ENCODE measurements around the gene KCNT1.

Gene KCNT1

GRCh38 chr9:135662758-135663450 lies 39.1 kb upstream of the KCNT1 start, which contains the start of gene LCN9:
TSS of gene LCN9 (plus strand) at chr9:135663309. CDS start at chr9:135663322, 13 bp downstream.
- DNase-seq (ENCODE audit: low read depth), result peak; percentile 31
- no peak for TF ChIP-seq CTCF (conservative IDR thresholded peaks at IDR 0.05; ENCODE audit: low read depth, low read length)
- H3K4me3 ChIP-seq (ENCODE audit: low read depth, low read length), result no peak within 1 kb of the TSS

GRCh38 chr9:135663451-135663770 lies 38.6 kb upstream of the KCNT1 start:
- H3K4me3 ChIP-seq (ENCODE audit: low read depth, low read length), result no peak overlapping the region
- no peak for TF ChIP-seq CTCF (conservative IDR thresholded peaks at IDR 0.05; ENCODE audit: low read depth, low read length)
- DNase-seq (ENCODE audit: low read depth), result no peak

- no peak for TF ChIP-seq CTCF (conservative IDR thresholded peaks at IDR 0.05; ENCODE audit: low read depth, low read length)
- H3K4me3 ChIP-seq (ENCODE audit: low read depth, low read length), result no peak overlapping the region
- DNase-seq (ENCODE audit: low read depth), result no peak
Measured at GRCh38 chr9:135663857-135664256, 38.1 kb upstream of the KCNT1 start.

GRCh38 chr9:135664266-135664665 lies 37.7 kb upstream of the KCNT1 start:
- no peak for TF ChIP-seq CTCF (conservative IDR thresholded peaks at IDR 0.05; ENCODE audit: low read depth, low read length)
- no peak for DNase-seq (ENCODE audit: low read depth)
- no peak overlapping the region for H3K4me3 ChIP-seq (ENCODE audit: low read depth, low read length)

GRCh38 chr9:135664801-135665794 lies 36.9 kb upstream of the KCNT1 start:
- no peak overlapping the region for H3K4me3 ChIP-seq (ENCODE audit: low read depth, low read length)
- TF ChIP-seq CTCF (conservative IDR thresholded peaks at IDR 0.05; ENCODE audit: low read depth, low read length), result no peak
- DNase-seq (ENCODE audit: low read depth), result no peak

- no peak overlapping the region for H3K4me3 ChIP-seq (ENCODE audit: low read depth, low read length)
- TF ChIP-seq CTCF (conservative IDR thresholded peaks at IDR 0.05; ENCODE audit: low read depth, low read length), result no peak
- no peak for DNase-seq (ENCODE audit: low read depth)
Measured at GRCh38 chr9:135665795-135666189, 36.2 kb upstream of the KCNT1 start.

Measured in choroid plexus epithelial cell (primary cell).